Uterus (tissue), 4 donors: ENCODE measurements around the gene FOXK1. TPM values are rescaled to one million over a fixed set of nuclear protein-coding genes. Genes with fewer than 3 reads are reported as not detected.
"Not testable (repeated sequence)": the region's sequence is repeated elsewhere in the genome, so short reads cannot be mapped to it uniquely, and the experiment has no call there.

ENCODE experiments used
- DNase-seq, 2 donors: peaks; one replicate each; pipeline ENCODE4 v3.0.0-alpha.2; 2019 to 2020
- H3K27ac ChIP-seq, 2 donors: fragments of 200-600 bp; sonication (generic); 1 replicate in 1 of 2; 2 replicates in 1 of 2; pipeline ENCODE4 v1.5.1; 2016 to 2018
- H3K27me3 ChIP-seq, 2 donors: fragments of 200-600 bp; sonication (generic); one replicate each; pipeline ENCODE4 v1.5.1; 2018 to 2019; ENCODE audit warnings: control low read depth in 1 of 2
- H3K36me3 ChIP-seq, 2 donors: fragments of 200-600 bp; sonication (generic); one replicate each; pipeline ENCODE4 v1.5.1; 2019; ENCODE audit warnings: control low read depth in 1 of 2
- H3K4me1 ChIP-seq, 2 donors: fragments of 200-600 bp; sonication (generic); one replicate each; pipeline ENCODE4 v1.5.1; 2018 to 2019; ENCODE audit warnings: control low read depth in 1 of 2
- H3K4me3 ChIP-seq, 2 donors: fragments of 200-600 bp; sonication (generic); 1 replicate in 1 of 2; 2 replicates in 1 of 2; pipeline ENCODE4 v1.5.1; 2018 to 2019; ENCODE audit warnings: mild to moderate bottlenecking in 1 of 2
- H3K9me3 ChIP-seq, 2 donors: fragments of 200-600 bp; sonication (generic); one replicate each; pipeline ENCODE4 v1.5.1; 2019; ENCODE audit warnings: control low read depth in 1 of 2
- CTCF ChIP-seq, 4 experiments: fragments of 200-600 bp in 2 of 4; fragments of 450-650 bp in 2 of 4; sonication (generic) in 2 of 4; IDR thresholded peaks; one replicate each; pipeline ENCODE4 v1.5.1; 2016 to 2019; ENCODE audit warnings: antibody characterized with exemption in 4 of 4, mild to moderate bottlenecking in 2 of 4, moderate library complexity in 1 of 4
- POLR2A ChIP-seq, 2 donors: fragments of 450-650 bp; IDR thresholded peaks; one replicate each; pipeline ENCODE4 v1.6.1; 2016; ENCODE audit warnings: antibody characterized with exemption in 2 of 2, mild to moderate bottlenecking in 1 of 2, moderate library complexity in 1 of 2
- intact Hi-C: fragments of 100-400 bp; cut with DNase I; formaldehyde crosslinking; loops from one replicate; pipeline ENCODE4 v1.15.1; 2023; ENCODE audit warnings: low total_unique reads
- total RNA-seq, 4 donors: library from RNA; depleted of rRNA in 3 of 4; stranded (reverse); fragments of >200 nt in 3 of 4; gene quantifications; one replicate each; pipeline versions ENCODE4 v1.1.0 to v1.2.4, GENCODE V29; 2014 to 2023
- donor health status: DM: yes; HTN: yes; CAD: no.

Gene FOXK1
- total RNA-seq, 4 donors from 2014 or later, result 9.0 to 64.1 (median 21.5) TPM

DNA sequence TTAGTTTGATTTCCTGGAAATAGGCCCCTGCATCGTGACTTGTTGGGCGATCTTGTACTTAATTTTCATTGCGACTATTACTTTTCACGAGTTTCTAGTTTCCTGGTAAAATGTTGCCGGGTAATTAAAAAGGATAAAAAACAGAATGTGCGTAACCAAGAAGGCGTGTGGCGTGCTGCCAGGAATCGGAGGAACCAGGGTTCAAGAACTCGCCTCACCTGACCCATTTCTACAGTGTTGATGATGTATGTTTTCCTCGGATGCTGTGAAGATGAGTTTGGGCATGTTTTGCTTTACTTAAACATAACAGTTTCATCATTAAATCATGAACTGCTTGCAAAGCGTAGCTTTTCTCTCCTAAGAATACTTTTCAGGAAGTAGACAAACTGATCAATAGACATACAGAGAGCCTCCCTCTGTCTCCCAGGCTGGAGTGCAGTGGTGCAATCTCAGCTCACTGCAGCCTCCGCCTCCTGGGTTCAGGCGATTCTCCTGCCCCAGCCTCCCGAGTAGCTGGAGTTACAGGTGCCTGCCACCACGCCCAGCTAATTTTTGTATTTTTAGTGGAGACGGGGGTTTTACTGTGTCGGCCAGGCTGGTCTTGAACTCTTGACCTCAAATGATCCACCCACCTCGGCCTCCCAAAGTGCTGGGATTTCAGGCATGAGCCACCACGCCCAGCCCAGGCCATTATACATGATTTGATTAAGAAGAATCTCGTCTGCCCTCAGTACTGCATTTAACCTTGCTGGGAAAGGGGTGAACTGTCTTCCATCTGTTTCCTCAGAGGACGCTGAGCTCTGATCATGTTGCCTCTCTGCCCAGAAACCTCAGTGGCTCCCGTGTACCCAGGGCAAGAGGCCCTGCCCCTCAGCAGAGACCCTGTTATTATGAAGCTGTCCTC is 9.1 kb downstream of the FOXK1 start:
- intact Hi-C loops, result no loop called here
- Histone ChIP-seq H3K36me3 (no peaks in the 10 kb centered on the region), H3K27ac (peak overlapping the region; percentile 91 to 94), H3K4me1 (peaks cover 17 to 18% of the 10 kb centered on the region in 2 donors), H3K27me3 (no peaks in the 10 kb centered on the region), H3K4me3 (no peak overlapping the region), H3K9me3 (no peaks in the 10 kb centered on the region)
- DNase-seq, result peak in 1 of 2 donors; percentile 35
- TF ChIP-seq CTCF (IDR thresholded peaks at IDR 0.05), result no peak
- no peak for TF ChIP-seq POLR2A (IDR thresholded peaks at IDR 0.05)

DNA sequence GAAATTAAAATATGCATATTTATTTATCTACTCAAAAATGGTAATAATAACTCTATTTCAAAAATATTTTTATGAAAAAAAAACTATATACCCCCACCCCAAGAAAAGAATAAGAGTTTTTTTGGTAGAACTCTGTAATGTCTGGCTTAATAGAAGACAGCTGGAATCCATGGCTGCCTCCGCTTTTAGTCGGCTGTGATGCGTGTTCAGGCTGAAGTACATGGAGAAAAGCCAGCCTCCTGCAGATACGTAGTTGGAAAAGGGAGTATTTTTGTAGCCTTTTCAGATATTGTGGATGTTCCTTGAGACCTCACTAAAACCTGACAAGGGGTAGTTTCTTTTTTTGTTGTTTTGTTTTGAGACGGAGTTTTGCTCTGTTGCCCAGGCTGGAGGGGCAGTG is 10.0 kb downstream of the FOXK1 start:
- H3K9me3 ChIP-seq, result no peaks in the 10 kb centered on the region
- intact Hi-C loops, result no loop called here
- peak; percentile 59 to 69 for DNase-seq
- peak overlapping the region; percentile 91 to 94 for H3K27ac ChIP-seq
- H3K36me3 ChIP-seq, result no peaks in the 10 kb centered on the region
- H3K4me1 ChIP-seq, result peaks cover 17 to 18% of the 10 kb centered on the region in 2 donors
- no peak overlapping the region for H3K4me3 ChIP-seq
- no peak for TF ChIP-seq CTCF (IDR thresholded peaks at IDR 0.05)
- H3K27me3 ChIP-seq, result no peaks in the 10 kb centered on the region

GRCh38 chr7:4692622-4693021 is 10.5 kb downstream of the FOXK1 start:
- Histone ChIP-seq H3K4me1 (peaks cover 17 to 18% of the 10 kb centered on the region in 2 donors), H3K27ac (peak overlapping the region; percentile 91 to 94)
- H3K9me3 ChIP-seq, intact Hi-C loops, H3K4me3 ChIP-seq, DNase-seq, H3K36me3 ChIP-seq, H3K27me3 ChIP-seq: not testable (repeated sequence)

DNA sequence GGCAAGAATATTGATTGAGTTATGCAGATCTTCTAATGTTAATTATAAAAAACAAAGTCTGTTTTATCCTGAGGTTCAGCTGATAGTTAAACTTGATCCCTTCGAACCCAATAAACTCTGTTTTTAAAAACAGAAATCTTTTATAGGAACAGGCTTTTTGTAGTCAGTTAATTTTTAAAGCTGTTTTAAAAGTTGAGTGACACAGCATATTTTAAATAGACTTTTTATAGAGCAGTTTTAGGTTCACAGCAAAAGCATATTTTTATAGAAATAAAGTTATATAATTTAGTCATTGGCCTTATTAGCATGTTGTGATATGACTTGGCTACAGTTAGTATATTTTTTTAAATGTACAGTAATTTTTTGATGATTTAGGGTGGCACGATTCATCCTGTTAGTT is 11.1 kb downstream of the FOXK1 start:
- intact Hi-C loops, result no loop called here
- H3K4me1 ChIP-seq, result peaks cover 17 to 18% of the 10 kb centered on the region in 2 donors
- no peak for DNase-seq
- H3K27me3 ChIP-seq, result no peaks in the 10 kb centered on the region
- TF ChIP-seq POLR2A (IDR thresholded peaks at IDR 0.05) (no peak), CTCF (IDR thresholded peaks at IDR 0.05) (no peak)
- H3K36me3 ChIP-seq, result no peaks in the 10 kb centered on the region
- H3K27ac ChIP-seq, result peak overlapping the region; percentile 91 to 94
- no peak overlapping the region for H3K4me3 ChIP-seq
- H3K9me3 ChIP-seq, result no peaks in the 10 kb centered on the region

DNA sequence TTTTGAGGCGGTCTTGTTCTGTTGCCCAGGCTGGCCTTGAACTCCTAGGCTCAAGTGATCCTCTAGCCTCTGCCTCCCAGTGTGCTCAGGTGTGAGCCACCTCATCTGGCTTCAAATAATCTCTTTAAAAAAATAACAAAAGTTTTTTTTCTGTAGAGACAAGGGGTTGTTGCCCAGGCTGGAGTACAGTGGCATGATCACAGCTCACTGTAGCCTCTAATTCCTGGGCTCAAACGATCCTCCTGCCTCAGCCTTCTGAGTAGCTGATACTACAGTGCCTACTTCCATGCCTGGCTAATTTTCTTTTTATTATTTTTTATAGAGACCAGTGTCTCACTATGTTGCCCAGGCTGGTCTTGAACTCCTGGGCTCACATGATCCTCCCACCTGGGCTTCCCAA is 11.7 kb downstream of the FOXK1 start:
- TF ChIP-seq POLR2A (IDR thresholded peaks at IDR 0.05), result no peak
- TF ChIP-seq CTCF (IDR thresholded peaks at IDR 0.05), result no peak
- H3K27ac ChIP-seq, result peak overlapping the region; percentile 91 to 94
- H3K9me3 ChIP-seq, result no peaks in the 10 kb centered on the region
- H3K36me3 ChIP-seq, result no peaks in the 10 kb centered on the region
- H3K4me1 ChIP-seq, result peaks cover 14 to 18% of the 10 kb centered on the region in 2 donors
- H3K4me3 ChIP-seq, result no peak overlapping the region
- H3K27me3 ChIP-seq, result no peaks in the 10 kb centered on the region
- intact Hi-C loops, result no loop called here
- no peak for DNase-seq
